Mesothelial cell of epicardium (in vitro differentiated cells): Measurements from ENCODE around the gene PON2. TPM values are rescaled to one million over a fixed set of nuclear protein-coding genes. Genes with fewer than 3 reads are reported as not detected.

ENCODE experiments used
- DNase-seq, 2 experiments: peaks; one replicate each; pipeline ENCODE4 v3.0.0; 2021; ENCODE audit warnings: low spot score in 2 of 2; ENCODE audit not compliant: unreplicated experiment in 2 of 2
- H3K27ac Mint-ChIP-seq: 2 replicates; pipeline ENCODE4 v1.8.0; 2021; ENCODE audit warnings: mixed read lengths
- H3K27me3 Mint-ChIP-seq: 2 replicates; pipeline ENCODE4 v1.8.0; 2021; ENCODE audit warnings: low read depth, mixed read lengths
- H3K36me3 Mint-ChIP-seq: 2 replicates; pipeline ENCODE4 v1.8.0; 2021; ENCODE audit warnings: mixed read lengths
- H3K4me1 Mint-ChIP-seq: 2 replicates; pipeline ENCODE4 v1.8.0; 2021; ENCODE audit warnings: mixed read lengths
- H3K4me3 Mint-ChIP-seq: 2 replicates; pipeline ENCODE4 v1.8.0; 2021; ENCODE audit warnings: mild to moderate bottlenecking, moderate library complexity, mixed read lengths
- H3K9me3 Mint-ChIP-seq: 2 replicates; pipeline ENCODE4 v1.8.0; 2021; ENCODE audit warnings: mixed read lengths
- CTCF ChIP-seq: fragments of 200-600 bp; sonication (generic); IDR thresholded peaks from one replicate; pipeline ENCODE4 v1.5.0; 2021; ENCODE audit warnings: antibody characterized with exemption; ENCODE audit not compliant: unreplicated experiment
- total RNA-seq: library from RNA; stranded (reverse); gene quantifications from 3 replicates; pipeline ENCODE4 v1.2.1, GENCODE V29; 2021

PON2 gene
- total RNA-seq, 1 donor from 2014 or later, result 115 TPM

- Mint-ChIP-seq H3K4me3 (peak overlapping the region; percentile 6), H3K27me3 (no peaks in the 10 kb centered on the region), H3K27ac (no peak overlapping the region), H3K4me1 (peaks cover 28% of the 10 kb centered on the region), H3K36me3 (no peaks in the 10 kb centered on the region), H3K9me3 (no peaks in the 10 kb centered on the region)
- peak; percentile 74 for TF ChIP-seq CTCF
- peak in 1 of 2 experiments; percentile 63 for DNase-seq
These were observed 42.2 kb upstream of the PON2 start for GRCh38 chr7:95476904-95477594.

GRCh38 chr7:95476072-95476847 lies 41.4 kb upstream of the PON2 start:
- H3K4me3 Mint-ChIP-seq, result peak overlapping the region; percentile 6
- no peaks in the 10 kb centered on the region for H3K36me3 Mint-ChIP-seq
- DNase-seq, result no peak
- H3K27ac Mint-ChIP-seq, result no peak overlapping the region
- no peaks in the 10 kb centered on the region for H3K27me3 Mint-ChIP-seq
- H3K9me3 Mint-ChIP-seq, result no peaks in the 10 kb centered on the region
- TF ChIP-seq CTCF, result no peak
- H3K4me1 Mint-ChIP-seq, result peaks cover 28% of the 10 kb centered on the region

- H3K27me3 Mint-ChIP-seq, result no peaks in the 10 kb centered on the region
- peaks cover 33% of the 10 kb centered on the region for H3K4me1 Mint-ChIP-seq
- no peak for DNase-seq
- no peaks in the 10 kb centered on the region for H3K36me3 Mint-ChIP-seq
- TF ChIP-seq CTCF, result no peak
- H3K9me3 Mint-ChIP-seq, result no peaks in the 10 kb centered on the region
- H3K27ac Mint-ChIP-seq, result no peak overlapping the region
- H3K4me3 Mint-ChIP-seq, result no peak overlapping the region
These were observed 38.6 kb upstream of the PON2 start for GRCh38 chr7:95473276-95473985.

- no peaks in the 10 kb centered on the region for H3K36me3 Mint-ChIP-seq
- DNase-seq, result no peak
- H3K4me3 Mint-ChIP-seq, result no peak overlapping the region
- H3K9me3 Mint-ChIP-seq, result no peaks in the 10 kb centered on the region
- peaks cover 28% of the 10 kb centered on the region for H3K4me1 Mint-ChIP-seq
- TF ChIP-seq CTCF, result no peak
- no peaks in the 10 kb centered on the region for H3K27me3 Mint-ChIP-seq
- no peak overlapping the region for H3K27ac Mint-ChIP-seq
These were observed 37.8 kb upstream of the PON2 start for GRCh38 chr7:95472581-95473161.

- no peak for DNase-seq
- Mint-ChIP-seq H3K4me1 (peaks cover 23% of the 10 kb centered on the region), H3K36me3 (no peaks in the 10 kb centered on the region), H3K4me3 (no peak overlapping the region), H3K27me3 (no peaks in the 10 kb centered on the region), H3K27ac (peak overlapping the region; percentile 10), H3K9me3 (no peaks in the 10 kb centered on the region)
- TF ChIP-seq CTCF, result no peak
These were observed 36.2 kb upstream of the PON2 start for GRCh38 chr7:95471071-95471470.
